Measurements from ENCODE around the gene ACAP3. TPM values are rescaled to one million over a fixed set of nuclear protein-coding genes. Genes with fewer than 3 reads are reported as not detected.

The ACAP3 gene
- total and polyA plus RNA-seq, 2 experiments from 2014 or later: 8.1 to 31.9 TPM

GRCh38 chr1:1331068-1331965, 23.6 kb upstream of the ACAP3 start, which contains the start of gene TAS1R3 (continued):
- TF ChIP-seq ZNF462 (CRISPR knock-in tag; IDR thresholded peaks at IDR 0.05) (no peak), CTCF (conservative IDR thresholded peaks at IDR 0.05; ENCODE audit: low read depth in 2 of 2) (no peak), ZNF331 (CRISPR knock-in tag; IDR thresholded peaks at IDR 0.05; ENCODE audit: low read depth) (no peak), CREB1 (CRISPR knock-in tag; IDR thresholded peaks at IDR 0.05; ENCODE audit: low read depth) (no peak), EZH2 (IDR thresholded peaks at IDR 0.05; ENCODE audit: low read depth, unreplicated experiment) (no peak)

Measured in GM23338 (cell line).